Measurements from ENCODE around the gene GMPR.
"Not testable (repeated sequence)": the region's sequence is repeated elsewhere in the genome, so short reads cannot be mapped to it uniquely, and the experiment has no call there.

GMPR gene

GRCh38 chr6:16226117-16227047 lies 12.0 kb upstream of the GMPR start:
- H2BK5ac ChIP-seq (ENCODE audit: low read depth, low read length, poor library complexity); H4K12ac ChIP-seq (ENCODE audit: low read depth, low read length); H4K8ac ChIP-seq (ENCODE audit: low read depth, low read length); H3K14ac ChIP-seq (ENCODE audit: low read length); H3K4me2 ChIP-seq (ENCODE audit: low read length); H2AK5ac ChIP-seq (ENCODE audit: low read length); H3K79me1 ChIP-seq (ENCODE audit: low read length); H2AFZ ChIP-seq (ENCODE audit: insufficient read depth, low read length, poor library complexity); H3K9ac ChIP-seq (ENCODE audit: low read length); H4K91ac ChIP-seq (ENCODE audit: low read depth, low read length); H3K18ac ChIP-seq (ENCODE audit: low read length); H2BK120ac ChIP-seq (ENCODE audit: insufficient read depth, low read length, poor library complexity); H3K27ac ChIP-seq (ENCODE audit: low read depth, low read length); H3K36me3 ChIP-seq (ENCODE audit: control insufficient read depth in 1 of 2, insufficient read depth in 2 of 2, low read length in 2 of 2); H2BK12ac ChIP-seq (ENCODE audit: low read length); H3K27me3 ChIP-seq (ENCODE audit: insufficient read depth, low read length); H3K4ac ChIP-seq (ENCODE audit: low read depth, low read length); H3K9me3 ChIP-seq (ENCODE audit: insufficient read depth, low read depth, low read length); H3K4me1 ChIP-seq (ENCODE audit: control insufficient read depth in 1 of 2, insufficient read depth in 2 of 2, low read length in 2 of 2); H3K79me2 ChIP-seq (ENCODE audit: control insufficient read depth, insufficient read depth, low read length, poor library complexity); DNase-seq; H3K23ac ChIP-seq (ENCODE audit: low read length); H3K4me3 ChIP-seq (ENCODE audit: low read depth, low read length): not testable (repeated sequence)
- WGBS (ENCODE audit: extremely low coverage, insufficient coverage, insufficient read length), result no CpG with 5 or more reads among the region's 23 CpGs

GRCh38 chr6:16227048-16227562 lies 11.3 kb upstream of the GMPR start:
- H4K12ac ChIP-seq (ENCODE audit: low read depth, low read length), result no peak overlapping the region
- no peak overlapping the region for H3K9ac ChIP-seq (ENCODE audit: low read length)
- no peaks in the 10 kb centered on the region for H3K27me3 ChIP-seq (ENCODE audit: insufficient read depth, low read length)
- DNase-seq, result no peak
- H4K8ac ChIP-seq (ENCODE audit: low read depth, low read length), result no peak overlapping the region
- no peak overlapping the region for H2BK5ac ChIP-seq (ENCODE audit: low read depth, low read length, poor library complexity)
- no peak overlapping the region for H2BK12ac ChIP-seq (ENCODE audit: low read length)
- H3K14ac ChIP-seq (ENCODE audit: low read length), result no peak overlapping the region
- H3K4me2 ChIP-seq (ENCODE audit: low read length), result no peak overlapping the region
- H3K79me1 ChIP-seq (ENCODE audit: low read length), result peaks cover 3% of the 10 kb centered on the region
- H2AK5ac ChIP-seq (ENCODE audit: low read length), result no peak overlapping the region
- H3K18ac ChIP-seq (ENCODE audit: low read length), result no peak overlapping the region
- H3K79me2 ChIP-seq (ENCODE audit: control insufficient read depth, insufficient read depth, low read length, poor library complexity), result no peaks in the 10 kb centered on the region
- no peak overlapping the region for H3K4me3 ChIP-seq (ENCODE audit: low read depth, low read length)
- no peak overlapping the region for H4K91ac ChIP-seq (ENCODE audit: low read depth, low read length)
- peaks cover 3 to 7% of the 10 kb centered on the region in 2 experiments for H3K4me1 ChIP-seq (ENCODE audit: control insufficient read depth in 1 of 2, insufficient read depth in 2 of 2, low read length in 2 of 2)
- H3K27ac ChIP-seq (ENCODE audit: low read depth, low read length), result no peak overlapping the region
- no peaks in the 10 kb centered on the region for H3K9me3 ChIP-seq (ENCODE audit: insufficient read depth, low read depth, low read length)
- H3K36me3 ChIP-seq (ENCODE audit: control insufficient read depth in 1 of 2, insufficient read depth in 2 of 2, low read length in 2 of 2), result no peaks in the 10 kb centered on the region
- no peak overlapping the region for H3K23ac ChIP-seq (ENCODE audit: low read length)
- H2BK120ac ChIP-seq (ENCODE audit: insufficient read depth, low read length, poor library complexity), result no peak overlapping the region
- WGBS (ENCODE audit: extremely low coverage, insufficient coverage, insufficient read length), result no CpG with 5 or more reads among the region's 32 CpGs
- no peak overlapping the region for H2AFZ ChIP-seq (ENCODE audit: insufficient read depth, low read length, poor library complexity)
- no peak overlapping the region for H3K4ac ChIP-seq (ENCODE audit: low read depth, low read length)

GRCh38 chr6:16227605-16228004 lies 10.8 kb upstream of the GMPR start:
- Histone ChIP-seq H2BK120ac (ENCODE audit: insufficient read depth, low read length, poor library complexity) (no peak overlapping the region), H3K9ac (ENCODE audit: low read length) (no peak overlapping the region), H2BK12ac (ENCODE audit: low read length) (no peak overlapping the region), H3K27ac (ENCODE audit: low read depth, low read length) (no peak overlapping the region), H2BK5ac (ENCODE audit: low read depth, low read length, poor library complexity) (no peak overlapping the region), H3K4me1 (ENCODE audit: control insufficient read depth in 1 of 2, insufficient read depth in 2 of 2, low read length in 2 of 2) (peaks cover 3 to 7% of the 10 kb centered on the region in 2 experiments), H3K9me3 (ENCODE audit: insufficient read depth, low read depth, low read length) (no peaks in the 10 kb centered on the region), H2AK5ac (ENCODE audit: low read length) (no peak overlapping the region), H3K23ac (ENCODE audit: low read length) (no peak overlapping the region), H4K12ac (ENCODE audit: low read depth, low read length) (no peak overlapping the region), H3K14ac (ENCODE audit: low read length) (no peak overlapping the region), H3K36me3 (ENCODE audit: control insufficient read depth in 1 of 2, insufficient read depth in 2 of 2, low read length in 2 of 2) (no peaks in the 10 kb centered on the region), H3K4me2 (ENCODE audit: low read length) (no peak overlapping the region), H3K4me3 (ENCODE audit: low read depth, low read length) (no peak overlapping the region), H3K27me3 (ENCODE audit: insufficient read depth, low read length) (no peaks in the 10 kb centered on the region), H4K91ac (ENCODE audit: low read depth, low read length) (no peak overlapping the region), H3K4ac (ENCODE audit: low read depth, low read length) (no peak overlapping the region), H3K79me1 (ENCODE audit: low read length) (peaks cover 3% of the 10 kb centered on the region), H3K18ac (ENCODE audit: low read length) (no peak overlapping the region), H2AFZ (ENCODE audit: insufficient read depth, low read length, poor library complexity) (no peak overlapping the region), H3K79me2 (ENCODE audit: control insufficient read depth, insufficient read depth, low read length, poor library complexity) (no peaks in the 10 kb centered on the region), H4K8ac (ENCODE audit: low read depth, low read length) (peak overlapping the region; percentile 9)
- WGBS (ENCODE audit: extremely low coverage, insufficient coverage, insufficient read length), result no CpG with 5 or more reads among the region's 7 CpGs
- no peak for DNase-seq

GRCh38 chr6:16228043-16228442 lies 10.3 kb upstream of the GMPR start:
- H3K27ac ChIP-seq (ENCODE audit: low read depth, low read length), result no peak overlapping the region
- H2BK12ac ChIP-seq (ENCODE audit: low read length), result no peak overlapping the region
- H3K4me3 ChIP-seq (ENCODE audit: low read depth, low read length), result no peak overlapping the region
- H3K23ac ChIP-seq (ENCODE audit: low read length), result no peak overlapping the region
- no peak overlapping the region for H2BK5ac ChIP-seq (ENCODE audit: low read depth, low read length, poor library complexity)
- H4K91ac ChIP-seq (ENCODE audit: low read depth, low read length), result no peak overlapping the region
- H3K18ac ChIP-seq (ENCODE audit: low read length), result no peak overlapping the region
- WGBS (ENCODE audit: extremely low coverage, insufficient coverage, insufficient read length), result no CpG with 5 or more reads among the region's 5 CpGs
- no peak for DNase-seq
- H2AFZ ChIP-seq (ENCODE audit: insufficient read depth, low read length, poor library complexity), result no peak overlapping the region
- H3K4ac ChIP-seq (ENCODE audit: low read depth, low read length), result no peak overlapping the region
- no peak overlapping the region for H4K12ac ChIP-seq (ENCODE audit: low read depth, low read length)
- peaks cover 3 to 7% of the 10 kb centered on the region in 2 experiments for H3K4me1 ChIP-seq (ENCODE audit: control insufficient read depth in 1 of 2, insufficient read depth in 2 of 2, low read length in 2 of 2)
- H4K8ac ChIP-seq (ENCODE audit: low read depth, low read length), result no peak overlapping the region
- no peak overlapping the region for H2BK120ac ChIP-seq (ENCODE audit: insufficient read depth, low read length, poor library complexity)
- no peaks in the 10 kb centered on the region for H3K27me3 ChIP-seq (ENCODE audit: insufficient read depth, low read length)
- no peak overlapping the region for H3K4me2 ChIP-seq (ENCODE audit: low read length)
- no peak overlapping the region for H2AK5ac ChIP-seq (ENCODE audit: low read length)
- no peak overlapping the region for H3K14ac ChIP-seq (ENCODE audit: low read length)
- H3K36me3 ChIP-seq (ENCODE audit: control insufficient read depth in 1 of 2, insufficient read depth in 2 of 2, low read length in 2 of 2), result no peaks in the 10 kb centered on the region
- H3K79me1 ChIP-seq (ENCODE audit: low read length), result peaks cover 3% of the 10 kb centered on the region
- no peak overlapping the region for H3K9ac ChIP-seq (ENCODE audit: low read length)
- H3K9me3 ChIP-seq (ENCODE audit: insufficient read depth, low read depth, low read length), result no peaks in the 10 kb centered on the region
- H3K79me2 ChIP-seq (ENCODE audit: control insufficient read depth, insufficient read depth, low read length, poor library complexity), result no peaks in the 10 kb centered on the region

Measured in trophoblast cell (in vitro differentiated cells and primary cell).